GM12874 (cell line): ENCODE measurements around the gene KRT84.

Experiments
- CTCF ChIP-seq: IDR thresholded peaks from 2 replicates; pipeline ENCODE4 v1.5.1; 2011; ENCODE audit warnings: low read depth, mild to moderate bottlenecking, control low read depth, low read length, moderate library complexity; ENCODE audit not compliant: insufficient read depth

KRT84 gene

GRCh38 chr12:52350786-52351185 is 34.7 kb downstream of the KRT84 start:
- TF ChIP-seq CTCF: no peak

GRCh38 chr12:52350021-52350620 is 35.3 kb downstream of the KRT84 start:
- no peak for TF ChIP-seq CTCF

GRCh38 chr12:52349196-52349595 is 36.3 kb downstream of the KRT84 start:
- no peak for TF ChIP-seq CTCF

- TF ChIP-seq CTCF: no peak
Observed at GRCh38 chr12:52347551-52348510, 37.6 kb downstream of the KRT84 start.

- TF ChIP-seq CTCF: no peak
Observed at GRCh38 chr12:52347016-52347415, 38.4 kb downstream of the KRT84 start.

- no peak for TF ChIP-seq CTCF
Observed at GRCh38 chr12:52346593-52346992, 38.9 kb downstream of the KRT84 start.

- TF ChIP-seq CTCF: no peak
Observed at GRCh38 chr12:52344111-52344510, 41.3 kb downstream of the KRT84 start.
